GM18951 (cell line): Measurements from ENCODE around the gene NFIB.

Source experiments
- POLR2A ChIP-seq: IDR thresholded peaks from 4 replicates; pipeline ENCODE4 v1.6.1; 2011; ENCODE audit warnings: mild to moderate bottlenecking; ENCODE audit not compliant: insufficient read length, insufficient read depth; ENCODE audit errors: extremely low read depth
- in situ Hi-C: fragments of 300-500 bp; cut with MboI; formaldehyde crosslinking; loops from one replicate; pipeline ENCODE4 v1.12.0; 2022; ENCODE audit warnings: low sequenced_read_pairs, mixed read lengths, inconsistent platforms; ENCODE audit not compliant: unreplicated experiment

Gene NFIB

GRCh38 chr9:14207352-14207995, 106.5 kb downstream of the NFIB start:
- in situ Hi-C loops, result no loop called here
- TF ChIP-seq POLR2A, result no peak

- in situ Hi-C loops, result no loop called here
Measured at GRCh38 chr9:14205463-14205862, 108.5 kb downstream of the NFIB start.

GRCh38 chr9:14203356-14204056, 110.4 kb downstream of the NFIB start:
- in situ Hi-C loops, result no loop called here
- TF ChIP-seq POLR2A, result no peak

More at GRCh38 chr9:14205463-14205862, 108.5 kb downstream of the NFIB start:
- no peak for TF ChIP-seq POLR2A

GRCh38 chr9:14198841-14199455, 115.0 kb downstream of the NFIB start:
- in situ Hi-C loops, result no loop called here
- no peak for TF ChIP-seq POLR2A

GRCh38 chr9:14198047-14198840, 115.7 kb downstream of the NFIB start:
- no peak for TF ChIP-seq POLR2A
- in situ Hi-C loops, result no loop called here

- in situ Hi-C loops, result no loop called here
- TF ChIP-seq POLR2A, result no peak
Measured at GRCh38 chr9:14197325-14197858, 116.5 kb downstream of the NFIB start.

GRCh38 chr9:14193328-14193990, 120.5 kb downstream of the NFIB start:
- in situ Hi-C loops, result no loop called here
- no peak for TF ChIP-seq POLR2A

GRCh38 chr9:14192556-14192955, 121.4 kb downstream of the NFIB start:
- in situ Hi-C loops, result no loop called here
- TF ChIP-seq POLR2A, result no peak

- in situ Hi-C loops, result no loop called here
- TF ChIP-seq POLR2A, result no peak
Measured at GRCh38 chr9:14191512-14191911, 122.4 kb downstream of the NFIB start.

GRCh38 chr9:14190240-14190639, 123.7 kb downstream of the NFIB start:
- TF ChIP-seq POLR2A, result no peak
- in situ Hi-C loops, result no loop called here

- TF ChIP-seq POLR2A, result no peak
- in situ Hi-C loops, result no loop called here
Measured at GRCh38 chr9:14189578-14189977, 124.4 kb downstream of the NFIB start.

GRCh38 chr9:14189146-14189545, 124.8 kb downstream of the NFIB start:
- in situ Hi-C loops, result no loop called here

GRCh38 chr9:14188538-14188937, 125.4 kb downstream of the NFIB start:
- in situ Hi-C loops, result no loop called here

More at GRCh38 chr9:14189146-14189545, 124.8 kb downstream of the NFIB start:
- no peak for TF ChIP-seq POLR2A

GRCh38 chr9:14188011-14188410, 125.9 kb downstream of the NFIB start:
- in situ Hi-C loops, result no loop called here

More at GRCh38 chr9:14188538-14188937, 125.4 kb downstream of the NFIB start:
- TF ChIP-seq POLR2A, result no peak

More at GRCh38 chr9:14188011-14188410, 125.9 kb downstream of the NFIB start:
- no peak for TF ChIP-seq POLR2A
